HCT116 (cell line): Measurements from ENCODE around the gene UPB1. TPM values are rescaled to one million over a fixed set of nuclear protein-coding genes. Genes with fewer than 3 reads are reported as not detected.

Experiments used
- ATAC-seq: fragments of 200-7000 bp; cut with Tn5 transposase; 2 replicates; pipeline ENCODE4 v1.9.1; 2020; ENCODE audit warnings: mild to moderate bottlenecking, moderate library complexity
- BruUV-seq: library from RNA; stranded (reverse); fragments of 400-500 nt; replicated peaks from 2 replicates; lab custom pipeline; 2021; lab: Mats Ljungman, UMichigan
- CTCF ChIA-PET: fragments of 300-600 bp; sonication (Branson Sonifier 250); formaldehyde crosslinking; loops from one replicate; lab custom pipeline; 2021; ENCODE audit warnings: antibody characterized with exemption; lab: Charles Lee
- POLR2A ChIA-PET: fragments of 300-600, 350-600 bp; sonication (Branson Sonifier 250); formaldehyde crosslinking; loops from one replicate; lab custom pipeline; 2021; ENCODE audit warnings: antibody characterized with exemption; lab: Charles Lee
- RAD21 ChIA-PET, 2 experiments: fragments of 300-600 bp; sonication (Branson Sonifier 250); formaldehyde crosslinking; loops; one replicate each; lab custom pipeline; 2023; ENCODE audit warnings: low total read pairs in 2 of 2; ENCODE audit not compliant: uncharacterized antibody in 2 of 2, unreplicated experiment in 2 of 2, low non-redundant PET in 1 of 2; lab: Charles Lee
- DNase-seq: peaks from one replicate; pipeline ENCODE4 v3.0.0-alpha.2; 2010; ENCODE audit warnings: low read depth, low spot score
- H2AFZ ChIP-seq: fragments of 200-600 bp; shearing (Covaris generic), sonication (generic); 2 replicates; pipeline ENCODE4 v1.6.1; 2017; ENCODE audit warnings: low read depth, mixed run types, mixed read lengths, antibody characterized with exemption, low read length; ENCODE audit not compliant: poor library complexity, severe bottlenecking
- H3K27ac ChIP-seq: 2 replicates; pipeline ENCODE4 v1.5.1; 2012; ENCODE audit warnings: low read depth, low read length
- H3K27me3 ChIP-seq: fragments of 200-600 bp; sonication (generic); 2 replicates; pipeline ENCODE4 v1.6.1; 2016; ENCODE audit warnings: mixed run types, low read length, mixed read lengths; ENCODE audit not compliant: insufficient read depth
- H3K36me3 ChIP-seq, 2 experiments: fragments of 200-500 bp in 1 of 2; fragments of 200-600 bp in 1 of 2; sonication (Bioruptor generic) in 1 of 2; sonication (generic) in 1 of 2; 2 replicates each; pipeline versions ENCODE4 v1.5.1 to v1.6.1; 2014 to 2016; ENCODE audit warnings: low read length in 2 of 2, inconsistent platforms in 1 of 2, mixed read lengths in 1 of 2, mixed run types in 1 of 2; ENCODE audit not compliant: insufficient read depth in 2 of 2, control insufficient read depth in 1 of 2
- H3K4me1 ChIP-seq, 2 experiments: fragments of 200-600 bp in 1 of 2; sonication (generic) in 1 of 2; 2 replicates each; pipeline versions ENCODE4 v1.5.1 to v1.6.1; 2012 to 2017; ENCODE audit warnings: low read length in 2 of 2, inconsistent platforms in 1 of 2, mild to moderate bottlenecking in 1 of 2, mixed read lengths in 1 of 2, mixed run types in 1 of 2, moderate library complexity in 1 of 2; ENCODE audit not compliant: insufficient read depth in 2 of 2, control insufficient read depth in 1 of 2
- H3K4me2 ChIP-seq: fragments of 200-600 bp; sonication (generic); 2 replicates; pipeline ENCODE4 v1.6.1; 2017; ENCODE audit warnings: mixed run types, low read length, mixed read lengths
- H3K4me3 ChIP-seq, 2 experiments: fragments of 200-600 bp in 1 of 2; sonication (generic) in 1 of 2; replicated peaks in 1 of 2; 2 replicates each; pipeline ENCODE4 v1.5.1; 2011 to 2016; ENCODE audit warnings: low read length in 2 of 2, control low read depth in 1 of 2, low read depth in 1 of 2, mild to moderate bottlenecking in 1 of 2, mixed read lengths in 1 of 2, mixed run types in 1 of 2
- H3K79me2 ChIP-seq: fragments of 200-600 bp; sonication (generic); 2 replicates; pipeline ENCODE4 v1.6.1; 2017; ENCODE audit warnings: mild to moderate bottlenecking, mixed run types, low read length, moderate library complexity, mixed read lengths; ENCODE audit not compliant: insufficient read depth
- H3K9ac ChIP-seq: fragments of 200-600 bp; sonication (generic); 2 replicates; pipeline ENCODE4 v1.6.1; 2016; ENCODE audit warnings: low read length, mixed read lengths
- H3K9me2 ChIP-seq: fragments of 200-600 bp; sonication (generic), shearing (Covaris generic); 2 replicates; pipeline ENCODE4 v1.6.1; 2017; ENCODE audit warnings: mixed run types, mild to moderate bottlenecking, moderate library complexity; ENCODE audit not compliant: insufficient read depth
- H3K9me3 ChIP-seq, 2 experiments: fragments of 200-500 bp in 1 of 2; fragments of 200-600 bp in 1 of 2; sonication (Bioruptor generic) in 1 of 2; sonication (generic) in 1 of 2; 2 replicates each; pipeline ENCODE4 v1.6.1; 2014 to 2017; ENCODE audit warnings: low read length in 2 of 2, mixed read lengths in 2 of 2, inconsistent platforms in 1 of 2, low read depth in 1 of 2, mild to moderate bottlenecking in 1 of 2, mixed run types in 1 of 2, moderate library complexity in 1 of 2; ENCODE audit not compliant: control insufficient read depth in 1 of 2, insufficient read depth in 1 of 2
- H4K20me1 ChIP-seq: fragments of 200-600 bp; sonication (generic), shearing (Covaris generic); 2 replicates; pipeline ENCODE4 v1.6.1; 2017; ENCODE audit warnings: mixed run types, mild to moderate bottlenecking, moderate library complexity; ENCODE audit not compliant: insufficient read depth
- ATF3 ChIP-seq: IDR thresholded peaks from 2 replicates; pipeline ENCODE4 v1.6.1; 2012
- CBX3 ChIP-seq: IDR thresholded peaks from 2 replicates; pipeline ENCODE4 v1.6.1; 2012; ENCODE audit warnings: low read depth
- CEBPB ChIP-seq: IDR thresholded peaks from 2 replicates; pipeline ENCODE4 v1.6.1; 2012; ENCODE audit warnings: low read depth
- EGR1 ChIP-seq: IDR thresholded peaks from 2 replicates; pipeline ENCODE4 v1.6.1; 2012; ENCODE audit warnings: low read depth
- EZH2 ChIP-seq: fragments of 200-600 bp; sonication (generic); IDR thresholded peaks from 2 replicates; pipeline ENCODE4 v1.6.1; 2017; ENCODE audit warnings: antibody characterized with exemption, mixed run types
- FOSL1 ChIP-seq: IDR thresholded peaks from 2 replicates; pipeline ENCODE4 v1.6.1; 2012; ENCODE audit warnings: low read depth
- JUND ChIP-seq: IDR thresholded peaks from 2 replicates; pipeline ENCODE4 v1.6.1; 2012
- MAX ChIP-seq: IDR thresholded peaks from 2 replicates; pipeline ENCODE4 v1.6.1; 2012
- POLR2A ChIP-seq: IDR thresholded peaks from 2 replicates; pipeline ENCODE4 v1.7.0; 2011; ENCODE audit warnings: borderline replicate concordance; ENCODE audit not compliant: insufficient read depth, insufficient read length; ENCODE audit errors: extremely low read depth
- REST ChIP-seq: IDR thresholded peaks from 2 replicates; pipeline ENCODE4 v1.6.1; 2012; ENCODE audit warnings: low read depth
- SP1 ChIP-seq: IDR thresholded peaks from 2 replicates; pipeline ENCODE4 v1.6.1; 2012; ENCODE audit warnings: low read depth
- SRF ChIP-seq: IDR thresholded peaks from 2 replicates; pipeline ENCODE4 v1.6.1; 2012; ENCODE audit warnings: low read depth
- TCF7L2 ChIP-seq: IDR thresholded peaks from 2 replicates; pipeline ENCODE4 v1.7.0; 2011; ENCODE audit warnings: borderline replicate concordance, inconsistent platforms; ENCODE audit not compliant: insufficient read depth, insufficient read length; ENCODE audit errors: extremely low read depth
- ZBTB33 ChIP-seq: IDR thresholded peaks from 2 replicates; pipeline ENCODE4 v1.6.1; 2011; ENCODE audit warnings: mild to moderate bottlenecking, low read length, moderate library complexity; ENCODE audit not compliant: insufficient replicate concordance; ENCODE audit errors: extremely low read depth
- intact Hi-C: fragments of 100-400 bp; cut with micrococcal nuclease; formaldehyde crosslinking; loops from 2 replicates; pipeline ENCODE4 v1.10.0; 2022
- total RNA-seq: library from RNA; stranded (reverse); gene quantifications from one replicate; pipeline ENCODE4 v1.2.1, GENCODE V29; 2021; ENCODE audit not compliant: unreplicated experiment

UPB1 gene
- total RNA-seq, 1 experiment from 2014 or later = 0.27 TPM

GRCh38 chr22:24463071-24463760 lies 31.9 kb upstream of the UPB1 start:
- Histone ChIP-seq H4K20me1 (no peaks in the 10 kb centered on the region), H3K9me2 (no peaks in the 10 kb centered on the region), H3K9me3 (no peaks in the 10 kb centered on the region), H2AFZ (no peak overlapping the region), H3K36me3 (no peaks in the 10 kb centered on the region), H3K79me2 (no peaks in the 10 kb centered on the region), H3K4me2 (no peak overlapping the region), H3K27me3 (no peaks in the 10 kb centered on the region), H3K4me1 (peaks cover 25 to 36% of the 10 kb centered on the region in 2 experiments), H3K4me3 (no peak overlapping the region), H3K27ac (no peak overlapping the region), H3K9ac (no peak overlapping the region)
- BruUV-seq = no TSS peak
- CTCF ChIA-PET = no interaction called here
- TF ChIP-seq TCF7L2 (no peak), ATF3 (no peak), MAX (no peak), CBX3 (no peak), FOSL1 (no peak), EZH2 (no peak), SP1 (no peak), EGR1 (no peak), JUND (no peak), CEBPB (no peak), SRF (no peak), ZBTB33 (no peak), REST (no peak), POLR2A (no peak)
- intact Hi-C loops = no loop called here
- RAD21 ChIA-PET = no interaction called here
- DNase-seq (no peak), ATAC-seq (no peak)
- POLR2A ChIA-PET = no interaction called here
